ENCODE measurements around the gene NEU2.

NEU2 gene

GRCh38 chr2:233079953-233080835 lies 47.7 kb downstream of the NEU2 start:
- ATAC-seq = peak; percentile 11 to 15

- ATAC-seq = no peak
These were observed 48.4 kb downstream of the NEU2 start for GRCh38 chr2:233080836-233081229.

GRCh38 chr2:233081232-233081730 lies 48.8 kb downstream of the NEU2 start:
- ATAC-seq = peak; percentile 61 to 65

GRCh38 chr2:233081731-233082221 lies 49.3 kb downstream of the NEU2 start:
- no peak for ATAC-seq

GRCh38 chr2:233082222-233082930 lies 49.9 kb downstream of the NEU2 start:
- peak; percentile 59 to 67 for ATAC-seq

GRCh38 chr2:233082931-233083755 lies 50.7 kb downstream of the NEU2 start:
- ATAC-seq = no peak

GRCh38 chr2:233083782-233084181 lies 51.3 kb downstream of the NEU2 start:
- ATAC-seq = no peak

- peak; percentile 7 to 10 for ATAC-seq
These were observed 52.0 kb downstream of the NEU2 start for GRCh38 chr2:233084488-233084887.
